Left cardiac atrium (tissue), 4 donors: ENCODE measurements around the gene TSPY8. TPM values are rescaled to one million over a fixed set of nuclear protein-coding genes. Genes with fewer than 3 reads are reported as not detected.
"Not testable (repeated sequence)": the region's sequence is repeated elsewhere in the genome, so short reads cannot be mapped to it uniquely, and the experiment has no call there.

Experiments used
- ATAC-seq, 2 donors: fragments of 200-7000 bp; cut with Tn5 transposase; one replicate each; pipeline ENCODE4 v1.9.1; 2020; ENCODE audit warnings: mild to moderate bottlenecking in 2 of 2, moderate library complexity in 2 of 2
- DNase-seq: peaks from one replicate; pipeline ENCODE4 v3.0.0-alpha.2; 2020
- intact Hi-C, 2 donors: fragments of 100-400 bp; cut with DNase I; formaldehyde crosslinking; loops; one replicate each; pipeline versions ENCODE4 v1.14.1 to v1.15.1; 2022 to 2023
- long read RNA-seq: library from polyadenylated mRNA; unstranded; transcript quantifications from one replicate; pipeline ENCODE4 v2.0.0, GENCODE V29; 2021
- total RNA-seq, 2 donors: library from RNA; stranded (reverse); fragmentation: NEBNext Ultra II Directional; extraction: Animal tissue kit (Norgen Biotek cat#: 25700); gene quantifications; one replicate each; pipeline ENCODE4 v1.2.1, GENCODE V29; 2021
- donor health status: DM: no; HTN: yes; CAD: no.
- donor health status: DM: no; HTN: yes; CAD: no; lungs with severe emphysema.
- donor health status: DM: yes; HTN: yes; CAD: no.
- donor health status: Dilated cardiomyopathy.

TSPY8 gene, protein sequence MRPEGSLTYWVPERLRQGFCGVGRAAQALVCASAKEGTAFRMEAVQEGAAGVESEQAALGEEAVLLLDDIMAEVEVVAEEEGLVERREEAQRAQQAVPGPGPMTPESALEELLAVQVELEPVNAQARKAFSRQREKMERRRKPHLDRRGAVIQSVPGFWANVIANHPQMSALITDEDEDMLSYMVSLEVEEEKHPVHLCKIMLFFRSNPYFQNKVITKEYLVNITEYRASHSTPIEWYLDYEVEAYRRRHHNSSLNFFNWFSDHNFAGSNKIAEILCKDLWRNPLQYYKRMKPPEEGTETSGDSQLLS
- total RNA-seq, result not detected
- long read RNA-seq, result 0 reads

DNA sequence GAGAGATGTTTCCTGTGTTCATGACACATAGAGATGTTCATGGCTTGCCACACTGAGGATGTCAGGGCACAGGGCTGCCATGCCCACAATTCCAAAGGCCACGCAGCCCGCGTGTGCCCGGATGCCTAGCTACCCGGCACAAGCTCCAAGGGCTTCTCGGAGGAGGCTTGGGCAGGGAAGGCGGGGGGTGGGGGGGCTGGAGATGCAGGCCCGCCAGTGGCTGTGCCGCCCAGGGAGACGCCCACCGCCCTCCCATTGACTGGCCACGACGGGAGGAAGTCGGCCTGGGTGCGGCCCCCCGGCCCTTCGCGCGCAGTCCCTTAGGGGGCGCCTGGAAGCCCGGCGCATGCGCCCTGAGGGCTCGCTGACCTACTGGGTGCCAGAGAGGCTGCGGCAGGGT is at the start of gene TSPY8:
Gene TSPY8 (plus strand): TSS at position 301 of the 400 bp plus-strand sequence. CDS start 46 bp downstream, at position 347.
- ATAC-seq, intact Hi-C loops, DNase-seq: not testable (repeated sequence)

DNA sequence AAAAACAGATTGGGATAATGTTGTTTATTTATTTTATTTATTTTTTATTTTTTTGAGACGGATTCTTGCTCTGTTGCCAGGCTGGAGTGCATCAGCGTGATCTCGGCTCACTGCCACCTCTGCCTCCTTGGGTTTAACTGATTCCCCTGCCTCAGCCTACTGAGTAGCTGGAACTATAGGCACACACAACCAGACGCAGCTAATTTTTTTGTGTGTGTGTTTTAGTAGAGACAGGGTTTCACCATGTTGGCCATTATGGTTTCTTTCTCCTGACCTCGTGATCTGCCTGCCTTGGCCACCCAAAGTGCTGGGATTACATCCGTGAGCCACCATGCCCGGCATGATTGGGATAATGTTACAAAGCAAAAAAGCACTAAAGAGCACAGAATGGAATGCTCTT is 36.6 kb upstream of the TSPY8 start:
- intact Hi-C loops, result no loop called here
- ATAC-seq (no peak), DNase-seq (no peak)

DNA sequence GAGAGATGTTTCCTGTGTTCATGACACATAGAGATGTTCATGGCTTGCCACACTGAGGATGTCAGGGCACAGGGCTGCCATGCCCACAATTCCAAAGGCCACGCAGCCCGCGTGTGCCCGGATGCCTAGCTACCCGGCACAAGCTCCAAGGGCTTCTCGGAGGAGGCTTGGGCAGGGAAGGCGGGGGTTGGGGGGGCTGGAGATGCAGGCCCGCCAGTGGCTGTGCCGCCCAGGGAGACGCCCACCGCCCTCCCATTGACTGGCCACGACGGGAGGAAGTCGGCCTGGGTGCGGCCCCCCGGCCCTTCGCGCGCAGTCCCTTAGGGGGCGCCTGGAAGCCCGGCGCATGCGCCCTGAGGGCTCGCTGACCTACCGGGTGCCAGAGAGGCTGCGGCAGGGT is 20.4 kb upstream of the TSPY8 start, which contains the start of gene TSPY4:
Gene TSPY4 (plus strand): TSS at position 301 of the 400 bp plus-strand sequence. CDS start 46 bp downstream, at position 347.
- ATAC-seq, intact Hi-C loops, DNase-seq: not testable (repeated sequence)

DNA sequence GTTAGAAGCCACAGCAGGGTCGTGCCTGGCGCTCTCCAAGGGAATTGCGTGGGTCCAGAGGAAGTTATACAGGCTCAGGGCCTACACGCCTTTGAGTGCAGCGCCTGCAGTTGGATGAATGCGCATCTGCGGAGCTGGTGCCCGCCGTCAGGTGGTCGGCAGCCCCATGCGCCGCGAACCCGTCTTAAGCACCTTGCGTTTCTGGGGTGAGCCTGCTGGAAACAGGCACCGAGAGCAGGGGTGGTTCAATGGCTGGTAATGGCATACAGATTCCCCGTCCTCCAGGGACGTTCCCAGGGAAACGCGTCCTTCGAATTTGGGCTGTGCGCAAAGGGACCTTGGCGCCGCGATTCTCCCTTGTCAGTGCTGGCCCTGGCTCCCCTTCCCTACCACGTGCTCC is 38.9 kb downstream of the TSPY8 start:
- DNase-seq, ATAC-seq, intact Hi-C loops: not testable (repeated sequence)

DNA sequence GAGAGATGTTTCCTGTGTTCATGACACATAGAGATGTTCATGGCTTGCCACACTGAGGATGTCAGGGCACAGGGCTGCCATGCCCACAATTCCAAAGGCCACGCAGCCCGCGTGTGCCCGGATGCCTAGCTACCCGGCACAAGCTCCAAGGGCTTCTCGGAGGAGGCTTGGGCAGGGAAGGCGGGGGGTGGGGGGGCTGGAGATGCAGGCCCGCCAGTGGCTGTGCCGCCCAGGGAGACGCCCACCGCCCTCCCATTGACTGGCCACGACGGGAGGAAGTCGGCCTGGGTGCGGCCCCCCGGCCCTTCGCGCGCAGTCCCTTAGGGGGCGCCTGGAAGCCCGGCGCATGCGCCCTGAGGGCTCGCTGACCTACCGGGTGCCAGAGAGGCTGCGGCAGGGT is 40.5 kb downstream of the TSPY8 start, which contains the start of gene TSPY3:
Gene TSPY3 (plus strand): TSS at position 301 of the 400 bp plus-strand sequence. CDS start 46 bp downstream, at position 347.
- DNase-seq, ATAC-seq, intact Hi-C loops: not testable (repeated sequence)

Other genes with a start within 250 kb of the TSPY8 start
- gene TSPY4, start 20.3 kb upstream of the TSPY8 start, total RNA-seq, result not detected
- gene TSPY3, start 40.6 kb downstream of the TSPY8 start, total RNA-seq, result not detected
- gene TSPY1, start 109.2 kb downstream of the TSPY8 start, total RNA-seq, result not detected
- gene TSPY9, start 129.5 kb downstream of the TSPY8 start, total RNA-seq, result not detected
- not detected for gene TSPY10, start 170.1 kb downstream of the TSPY8 start, total RNA-seq